Activated T-cell treated with anti-CD3 and anti-CD28 coated beads, Interleukin-2, amount 50 U/mL, for 72 hours (primary cell): ENCODE measurements around the gene TREX2. TPM values are rescaled to one million over a fixed set of nuclear protein-coding genes. Genes with fewer than 3 reads are reported as not detected.
A peak's percentile ranks its signal among the peaks of the same experiment; 100 is the strongest.

Source experiments
- ATAC-seq, 2 donors: fragments of 150-1000 bp; cut with Tn5 transposase; replicated peaks in 1 of 2; 2 replicates each; pipeline ENCODE4 v1.10.0; 2021; ENCODE audit warnings: moderate library complexity in 2 of 2, mild to moderate bottlenecking in 1 of 2
- DNase-seq, 2 donors: peaks; one replicate each; pipeline ENCODE4 v3.0.0; 2021 to 2022; ENCODE audit warnings: mixed read lengths in 1 of 2
- H3K27ac Mint-ChIP-seq: one replicate; pipeline ENCODE4 v1.8.0; 2022; ENCODE audit warnings: mild to moderate bottlenecking, moderate library complexity, mixed read lengths
- H3K27me3 Mint-ChIP-seq: one replicate; pipeline ENCODE4 v1.8.0; 2022; ENCODE audit warnings: low read depth, mixed read lengths
- H3K36me3 Mint-ChIP-seq, 2 donors: one replicate each; pipeline ENCODE4 v1.8.0; 2022; ENCODE audit warnings: mixed read lengths in 2 of 2, mild to moderate bottlenecking in 1 of 2; ENCODE audit not compliant: insufficient read depth in 2 of 2
- H3K4me1 Mint-ChIP-seq: one replicate; pipeline ENCODE4 v1.8.0; 2022; ENCODE audit warnings: low read depth, mixed read lengths
- H3K4me3 Mint-ChIP-seq, 2 donors: one replicate each; pipeline ENCODE4 v1.8.0; 2022; ENCODE audit warnings: mild to moderate bottlenecking in 2 of 2, mixed read lengths in 2 of 2, moderate library complexity in 2 of 2
- H3K9me3 Mint-ChIP-seq, 2 donors: one replicate each; pipeline ENCODE4 v1.8.0; 2022; ENCODE audit warnings: mixed read lengths in 2 of 2
- total RNA-seq, 2 donors: library from RNA; stranded (reverse); gene quantifications; one replicate each; pipeline ENCODE4 v1.2.3, GENCODE V29; 2022

TREX2 gene
- total RNA-seq, 2 donors from 2014 or later = 2.7 to 2.8 TPM

DNA sequence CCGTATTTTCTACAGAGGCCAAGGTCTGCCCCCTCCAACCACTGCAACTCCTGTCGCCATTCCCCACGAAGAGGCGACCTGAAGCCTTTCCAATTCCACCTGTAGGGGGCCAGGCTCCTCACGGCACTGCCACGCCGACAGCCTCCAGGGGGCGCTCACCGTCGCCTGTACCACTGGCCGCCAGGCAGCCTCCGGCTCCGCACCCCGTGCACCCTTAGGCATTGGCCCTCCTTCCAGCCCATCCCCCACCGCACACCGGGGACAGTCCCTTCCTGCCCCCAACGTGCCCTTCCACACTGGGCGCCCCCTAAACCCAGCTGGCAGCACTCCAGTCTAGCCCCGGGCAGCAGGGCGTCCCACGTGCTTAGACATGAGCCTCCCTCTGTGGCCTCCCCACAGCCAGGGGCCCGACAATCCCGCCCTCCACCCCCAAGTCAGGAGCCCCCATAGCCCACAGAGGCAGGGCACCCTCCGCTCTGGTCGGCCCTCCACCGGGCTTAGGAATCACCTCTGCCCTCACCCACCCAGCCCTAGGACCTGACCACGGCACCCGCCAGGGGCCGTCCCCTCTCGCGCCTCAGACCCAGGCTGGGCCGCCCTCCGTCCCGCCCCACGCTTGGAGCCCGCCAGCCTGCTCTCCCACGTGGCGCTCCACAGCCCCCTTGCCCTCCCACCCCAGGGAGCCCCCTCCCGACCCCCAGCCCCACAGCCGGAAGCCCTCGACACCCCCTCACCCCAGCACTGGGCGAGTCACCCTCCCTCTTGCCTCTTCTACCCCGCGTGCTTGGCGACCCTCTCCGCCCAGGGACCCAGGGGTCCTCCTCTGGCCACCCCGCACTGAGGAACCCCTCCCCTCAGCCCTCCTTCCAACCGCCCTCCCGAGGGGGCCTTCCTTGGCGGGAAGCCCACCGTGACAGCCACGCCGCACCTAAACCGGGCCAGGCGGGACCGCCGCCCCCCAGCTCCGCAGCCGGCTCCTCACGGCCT lies 45.4 kb downstream of the TREX2 start:
- Mint-ChIP-seq H3K27ac (no peak overlapping the region), H3K27me3 (peaks cover 2% of the 10 kb centered on the region), H3K36me3 (no peaks in the 10 kb centered on the region), H3K4me1 (no peaks in the 10 kb centered on the region), H3K9me3 (no peaks in the 10 kb centered on the region), H3K4me3 (no peak overlapping the region)
- DNase-seq (peak; percentile 69), ATAC-seq (peak; percentile 65 to 75)

DNA sequence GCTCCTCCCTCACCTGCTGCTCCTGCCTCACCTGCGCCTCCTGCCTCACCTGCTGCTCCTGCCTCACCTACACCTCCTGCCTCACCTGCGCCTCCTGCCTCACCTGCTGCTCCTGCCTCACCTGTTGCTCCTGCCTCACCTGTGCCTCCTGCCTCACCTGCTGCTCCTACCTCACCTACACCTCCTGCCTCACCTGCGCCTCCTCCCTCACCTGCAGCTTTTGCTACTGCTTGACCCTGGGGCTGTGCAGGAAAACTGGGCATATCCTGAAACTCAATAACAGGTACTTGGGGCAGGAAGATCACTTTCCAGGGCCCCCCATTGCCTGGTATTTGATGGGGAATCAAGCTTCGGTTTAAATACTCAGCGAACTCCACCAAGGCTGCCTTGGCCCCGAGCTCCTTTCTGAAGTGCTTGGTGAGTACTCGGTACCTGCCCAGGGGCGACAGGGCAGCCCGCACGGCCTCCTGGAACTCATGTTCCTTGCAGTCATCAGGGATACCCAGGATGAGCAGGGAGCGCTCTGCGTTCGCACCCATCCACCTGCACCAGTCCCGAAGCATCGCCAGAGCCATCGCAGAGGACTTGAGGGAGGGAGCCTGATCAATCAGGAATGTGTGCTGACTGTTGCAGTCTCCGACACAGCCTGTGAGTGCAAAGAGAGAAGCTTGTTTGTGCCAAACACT lies 47.4 kb downstream of the TREX2 start:
- Mint-ChIP-seq H3K4me3 (no peak overlapping the region), H3K36me3 (no peaks in the 10 kb centered on the region), H3K9me3 (no peaks in the 10 kb centered on the region), H3K27me3 (peaks cover 6% of the 10 kb centered on the region), H3K27ac (no peak overlapping the region), H3K4me1 (no peaks in the 10 kb centered on the region)
- no peak for DNase-seq
- ATAC-seq = no peak

DNA sequence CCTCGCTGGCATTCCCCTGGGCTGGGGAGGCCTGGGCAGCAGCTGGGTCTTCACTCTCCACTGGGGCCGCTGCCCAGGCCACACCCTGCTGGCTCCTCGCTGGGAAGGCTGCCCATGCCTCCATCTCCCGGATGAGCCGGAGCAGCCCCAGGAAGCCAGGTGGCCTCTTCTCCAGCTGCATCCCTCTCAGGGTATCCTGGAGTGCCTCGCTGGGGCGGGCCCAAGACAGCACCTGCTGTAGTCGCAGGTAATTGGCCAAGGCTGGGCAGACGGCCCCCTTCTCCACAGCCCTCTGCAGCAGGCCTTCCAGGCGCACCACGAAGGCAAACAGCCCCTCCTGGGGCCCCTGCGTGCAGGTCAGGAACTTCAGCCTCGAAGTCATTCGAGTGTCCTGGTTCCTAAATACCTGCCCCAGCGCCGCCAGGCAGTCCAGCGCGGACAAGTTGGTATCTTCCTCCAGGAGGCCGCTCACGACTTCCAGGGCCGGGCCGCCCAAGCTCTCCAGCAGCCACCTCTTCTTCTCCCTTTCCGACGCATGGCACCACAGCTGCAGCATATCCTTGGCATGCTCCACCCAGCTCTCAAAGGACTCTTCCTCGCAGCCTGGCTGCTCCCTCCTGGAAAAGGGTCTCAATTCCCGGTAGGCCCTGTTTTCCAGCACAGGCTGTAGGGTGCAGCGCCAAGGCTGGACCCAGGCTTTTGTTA lies 48.4 kb downstream of the TREX2 start:
- no peaks in the 10 kb centered on the region for H3K4me1 Mint-ChIP-seq

DNA sequence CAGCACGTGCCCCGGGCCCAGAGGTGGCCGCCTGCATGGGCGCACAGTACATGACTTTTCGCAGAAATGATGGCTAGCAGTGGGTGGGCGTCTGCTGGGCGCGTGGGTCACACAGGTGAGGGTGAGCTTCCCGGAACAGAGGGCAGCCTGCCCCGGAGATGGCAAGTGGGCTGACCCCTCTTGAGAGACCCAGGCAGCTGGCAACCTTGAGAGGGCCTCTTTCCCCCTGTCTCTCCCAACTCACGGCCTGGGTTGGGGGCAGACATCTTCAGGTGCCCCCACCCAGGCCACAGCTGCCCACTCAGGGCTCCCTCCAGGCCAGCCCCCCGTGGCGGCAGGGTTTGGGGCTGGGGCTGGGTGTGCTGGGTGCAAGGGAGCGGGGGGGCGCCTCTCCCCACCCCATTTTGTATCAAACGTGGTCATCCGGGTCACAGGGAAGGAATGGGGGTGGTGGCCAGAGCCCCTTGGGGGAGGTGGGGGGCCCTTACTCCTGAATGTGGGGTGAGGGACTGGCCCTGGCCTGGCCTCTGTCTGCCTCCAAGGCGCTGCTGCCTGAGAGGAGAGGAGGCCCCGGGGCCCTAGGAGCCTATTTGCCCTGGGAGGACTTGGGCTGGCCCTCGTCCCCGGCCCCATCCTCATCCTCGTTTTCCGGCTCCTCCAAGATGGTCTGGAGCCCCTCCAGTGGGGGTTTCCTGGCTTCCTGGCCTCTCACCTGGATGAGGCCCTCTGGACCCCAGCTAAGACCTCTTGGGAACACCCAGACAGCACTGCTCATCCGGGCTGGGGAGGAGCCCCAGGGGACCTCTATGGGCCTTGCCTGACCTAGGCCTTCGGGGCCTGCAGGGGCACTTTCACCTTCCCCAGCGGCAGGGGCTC lies 49.3 kb downstream of the TREX2 start:
- no peak overlapping the region for H3K4me3 Mint-ChIP-seq
- no peak for ATAC-seq
- no peaks in the 10 kb centered on the region for H3K9me3 Mint-ChIP-seq

More for the DNA sequence above, 48.4 kb downstream of the TREX2 start:
- no peaks in the 10 kb centered on the region for H3K9me3 Mint-ChIP-seq
- H3K27me3 Mint-ChIP-seq = peaks cover 6% of the 10 kb centered on the region
- ATAC-seq = no peak
- no peak overlapping the region for H3K4me3 Mint-ChIP-seq
- H3K36me3 Mint-ChIP-seq = no peaks in the 10 kb centered on the region
- no peak overlapping the region for H3K27ac Mint-ChIP-seq
- DNase-seq = no peak

DNA sequence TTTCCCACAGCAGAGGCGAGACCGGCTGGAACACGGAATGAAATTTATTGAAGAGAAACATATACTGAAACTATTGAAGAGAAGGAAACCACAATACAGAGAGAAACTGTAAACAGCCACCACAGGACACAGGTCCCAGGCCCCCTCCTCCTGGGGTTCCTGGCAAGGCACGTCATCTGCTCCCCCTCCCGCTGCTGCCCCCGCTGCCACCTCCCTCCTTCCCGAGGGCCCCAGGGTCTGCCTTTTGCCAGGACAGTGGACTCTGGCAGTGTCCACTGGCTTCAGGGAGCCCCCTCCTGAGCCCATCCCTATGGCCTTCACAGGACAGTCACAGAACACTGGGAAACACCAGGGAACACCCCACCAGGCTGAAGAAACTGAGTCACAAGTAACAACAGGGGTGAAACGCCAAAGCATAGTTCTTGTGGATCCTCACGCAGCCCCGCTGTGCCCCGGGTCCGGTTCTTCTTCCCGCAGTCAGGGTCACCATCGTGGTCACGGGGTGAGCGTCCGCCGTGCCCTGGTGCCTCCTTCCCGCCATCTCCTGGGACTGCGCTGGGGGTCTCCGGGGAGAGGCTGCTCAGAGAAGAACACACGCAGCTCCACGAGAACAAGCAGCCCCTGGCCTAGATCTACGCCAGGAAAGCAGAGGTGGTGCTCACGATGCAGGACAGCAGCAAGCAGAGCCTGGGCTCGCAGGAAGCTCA lies 50.1 kb downstream of the TREX2 start:
- Mint-ChIP-seq H3K4me1 (no peaks in the 10 kb centered on the region), H3K27me3 (peaks cover 6% of the 10 kb centered on the region), H3K9me3 (no peaks in the 10 kb centered on the region), H3K36me3 (no peaks in the 10 kb centered on the region), H3K4me3 (no peak overlapping the region), H3K27ac (no peak overlapping the region)
- no peak for DNase-seq
- ATAC-seq = no peak

More for the DNA sequence above, 49.3 kb downstream of the TREX2 start:
- Mint-ChIP-seq H3K36me3 (no peaks in the 10 kb centered on the region), H3K27me3 (peaks cover 6% of the 10 kb centered on the region), H3K27ac (no peak overlapping the region), H3K4me1 (no peaks in the 10 kb centered on the region)
- no peak for DNase-seq

DNA sequence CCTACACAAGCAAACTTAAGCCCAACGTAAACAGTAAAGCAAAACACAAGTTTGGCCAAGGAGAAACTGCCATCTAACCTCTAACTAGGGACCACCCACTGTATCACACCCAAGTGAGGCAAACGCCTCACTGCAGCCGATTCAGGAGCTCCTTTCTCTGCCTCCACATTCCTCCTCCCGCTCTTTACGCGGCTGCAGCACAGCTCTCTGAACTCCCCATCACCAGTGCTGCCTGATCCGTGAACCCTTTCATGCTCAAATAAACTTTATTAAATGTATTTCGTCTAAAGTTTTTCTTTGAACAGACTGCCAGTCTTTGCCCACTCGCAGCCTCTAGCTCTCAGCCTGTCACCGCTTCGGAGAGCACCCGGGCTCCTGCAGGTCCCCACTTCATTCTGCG lies 51.2 kb downstream of the TREX2 start:
- no peak overlapping the region for H3K27ac Mint-ChIP-seq
- no peak for DNase-seq
- ATAC-seq = no peak
- no peaks in the 10 kb centered on the region for H3K4me1 Mint-ChIP-seq
- H3K27me3 Mint-ChIP-seq = peaks cover 6% of the 10 kb centered on the region
- no peaks in the 10 kb centered on the region for H3K9me3 Mint-ChIP-seq
- no peak overlapping the region for H3K4me3 Mint-ChIP-seq
- H3K36me3 Mint-ChIP-seq = no peaks in the 10 kb centered on the region

Other genes with a start within 250 kb of the TREX2 start
- not detected for gene PNMA6F, start 124.3 kb downstream of the TREX2 start, total RNA-seq
- gene ZNF275, start 111.9 kb downstream of the TREX2 start, total RNA-seq = 10 to 100 TPM; 15.6 to 15.7 TPM
- not detected for gene PNMA6E, start 44.7 kb downstream of the TREX2 start, total RNA-seq
- gene ZFP92, start 34.6 kb downstream of the TREX2 start, total RNA-seq = 1 to 10 TPM; 2.2 to 2.4 TPM
- gene HAUS7, start 24.5 kb upstream of the TREX2 start, total RNA-seq = 10 to 100 TPM; 27.7 to 40.0 TPM
- not detected for gene BGN, start 48.9 kb upstream of the TREX2 start, total RNA-seq
- gene ATP2B3, start 71.6 kb upstream of the TREX2 start, total RNA-seq = not detected
- gene CCNQ, start 153.1 kb upstream of the TREX2 start, total RNA-seq = 10 to 100 TPM; 16.8 to 20.3 TPM
- not detected for gene DUSP9, start 201.1 kb upstream of the TREX2 start, total RNA-seq
- gene PNCK, start 227.8 kb upstream of the TREX2 start, total RNA-seq = 1 to 10 TPM in 1 of 2 donors, under 1 TPM in 1; 0.50 to 1.2 TPM
- 1 to 10 TPM; 1.8 to 2.2 TPM for gene SLC6A8, start 241.9 kb upstream of the TREX2 start, total RNA-seq